Panc1 (cell line): Measurements from ENCODE around the gene LLGL2. TPM values are rescaled to one million over a fixed set of nuclear protein-coding genes. Genes with fewer than 3 reads are reported as not detected.
A peak's percentile ranks its signal among the peaks of the same experiment; 100 is the strongest.

ENCODE experiments used
- ATAC-seq: fragments of 200-7000 bp; cut with Tn5 transposase; 2 replicates; pipeline ENCODE4 v1.9.1; 2020; ENCODE audit warnings: mild to moderate bottlenecking, moderate library complexity
- BruUV-seq: library from RNA; stranded (reverse); fragments of 400-500 nt; replicated peaks from 2 replicates; lab custom pipeline; 2021; lab: Mats Ljungman, UMichigan
- CTCF ChIA-PET: fragments of 300-600 bp; sonication (Branson Sonifier 250); formaldehyde crosslinking; loops from one replicate; lab custom pipeline; 2022; ENCODE audit warnings: antibody characterized with exemption; lab: Charles Lee
- POLR2A ChIA-PET: fragments of 300-600 bp; sonication (Branson Sonifier 250); formaldehyde crosslinking; loops from one replicate; lab custom pipeline; 2022; ENCODE audit warnings: antibody characterized with exemption; lab: Charles Lee
- DNase-seq: peaks from one replicate; pipeline ENCODE4 v3.0.0-alpha.2; 2010; ENCODE audit warnings: low read depth, low spot score
- H3K27ac ChIP-seq: 2 replicates; pipeline ENCODE4 v1.5.1; 2011; ENCODE audit warnings: mild to moderate bottlenecking, low read length, inconsistent platforms
- H3K27me3 ChIP-seq: fragments of 200-500 bp; sonication (Bioruptor generic); 2 replicates; pipeline ENCODE4 v1.6.0; 2014; ENCODE audit warnings: low read length, inconsistent platforms; ENCODE audit not compliant: control insufficient read depth, insufficient read depth
- H3K36me3 ChIP-seq: fragments of 200-500 bp; sonication (Bioruptor generic); 2 replicates; pipeline ENCODE4 v1.5.1; 2014; ENCODE audit warnings: inconsistent platforms, mild to moderate bottlenecking, low read length, moderate library complexity; ENCODE audit not compliant: control insufficient read depth, insufficient read depth
- H3K4me1 ChIP-seq: 2 replicates; pipeline ENCODE4 v1.5.1; 2011; ENCODE audit warnings: inconsistent platforms, mild to moderate bottlenecking, low read length, moderate library complexity; ENCODE audit not compliant: control insufficient read depth, insufficient read depth
- H3K4me3 ChIP-seq, 2 experiments: 2 replicates each; pipeline ENCODE4 v1.5.1; 2011 to 2012; ENCODE audit warnings: low read depth in 2 of 2, low read length in 2 of 2, mild to moderate bottlenecking in 2 of 2, inconsistent platforms in 1 of 2, moderate library complexity in 1 of 2
- H3K9me3 ChIP-seq: fragments of 200-500 bp; sonication (Bioruptor generic); 2 replicates; pipeline ENCODE4 v1.5.1; 2014; ENCODE audit warnings: low read depth, mild to moderate bottlenecking, inconsistent platforms, low read length, moderate library complexity; ENCODE audit not compliant: control insufficient read depth, insufficient read depth
- CTCF ChIP-seq: fragments of 450-650 bp; IDR thresholded peaks from 2 replicates; pipeline ENCODE4 v1.5.1; 2017; ENCODE audit warnings: mild to moderate bottlenecking
- POLR2AphosphoS5 ChIP-seq: IDR thresholded peaks from 2 replicates; pipeline ENCODE4 v1.6.1; 2012; ENCODE audit warnings: mild to moderate bottlenecking, low read depth, low read length, moderate library complexity
- REST ChIP-seq, 2 experiments: IDR thresholded peaks; 2 replicates each; pipeline ENCODE4 v1.6.1; 2011 to 2012; ENCODE audit warnings: low read depth in 2 of 2, control low read depth in 1 of 2, low read length in 1 of 2, mild to moderate bottlenecking in 1 of 2, moderate library complexity in 1 of 2; ENCODE audit not compliant: insufficient read depth in 1 of 2
- SIN3A ChIP-seq: IDR thresholded peaks from 2 replicates; pipeline ENCODE4 v1.6.1; 2012; ENCODE audit warnings: low read depth, mild to moderate bottlenecking, low read length, moderate library complexity, borderline replicate concordance; ENCODE audit not compliant: insufficient read depth
- TCF7L2 ChIP-seq: IDR thresholded peaks from 2 replicates; pipeline ENCODE4 v1.6.1; 2011; ENCODE audit warnings: mild to moderate bottlenecking, low read depth, low read length, inconsistent platforms
- in situ Hi-C: cut with HindIII; loops from 2 replicates; pipeline ENCODE4 v1.10.0; 2016; ENCODE audit warnings: low sequenced_read_pairs, low pct_unique_long_range_greater_than_20kb
- intact Hi-C: fragments of 100-400 bp; cut with micrococcal nuclease; formaldehyde crosslinking; loops from one replicate; pipeline ENCODE4 v1.10.0; 2022; ENCODE audit not compliant: unreplicated experiment
- total RNA-seq: library from RNA; stranded (reverse); gene quantifications from one replicate; pipeline ENCODE4 v1.2.1, GENCODE V29; 2021; ENCODE audit not compliant: unreplicated experiment

LLGL2 gene
- total RNA-seq, 1 experiment from 2014 or later: 201 TPM

- peak overlapping the region; percentile 81 for H3K27ac ChIP-seq
- H3K4me1 ChIP-seq: peaks cover 57% of the 10 kb centered on the region
- H3K36me3 ChIP-seq: no peaks in the 10 kb centered on the region
- BruUV-seq: no TSS peak
- POLR2A ChIA-PET: no interaction called here
- TF ChIP-seq CTCF: no peak
- no peak for TF ChIP-seq SIN3A
- TF ChIP-seq REST (IDR thresholded peaks at IDR 0.05; ENCODE audit: insufficient read depth in 1 of 2, low read depth in 2 of 2, low read length in 1 of 2): no peak
- no peak for TF ChIP-seq TCF7L2
- no peak for TF ChIP-seq POLR2AphosphoS5
- no peak for DNase-seq
- intact Hi-C loops (no loop called here), in situ Hi-C loops (no loop called here)
- CTCF ChIA-PET: interaction anchor here (0.6 to 0.7 kb wide), 2 partner anchors 65 to 141 kb away, joined by 4 to 17 read pairs; no protein-coding TSS in a partner anchor
- H3K27me3 ChIP-seq: no peaks in the 10 kb centered on the region
- no peak overlapping the region for H3K4me3 ChIP-seq
- no peak for ATAC-seq
- no peaks in the 10 kb centered on the region for H3K9me3 ChIP-seq
These were observed 38.7 kb downstream of the LLGL2 start for GRCh38 chr17:75564195-75564594.

GRCh38 chr17:75565066-75565465, 39.6 kb downstream of the LLGL2 start:
- TF ChIP-seq CTCF (no peak), TCF7L2 (no peak), SIN3A (no peak), POLR2AphosphoS5 (0 out of 2 replicates have a peak, but pooled peaks have one; percentile 26), REST (IDR thresholded peaks at IDR 0.05; ENCODE audit: insufficient read depth in 1 of 2, low read depth in 2 of 2, low read length in 1 of 2) (no peak)
- H3K4me3 ChIP-seq: no peak overlapping the region
- BruUV-seq: no TSS peak
- ChIA-PET POLR2A (no interaction called here), CTCF (interaction anchor here (0.6 to 1.3 kb wide), 2 partner anchors 40 to 142 kb away, joined by 4 to 6 read pairs; partner anchors contain the start of gene LLGL2)
- H3K27ac ChIP-seq: peak overlapping the region; percentile 71
- in situ Hi-C loops (no loop called here), intact Hi-C loops (no loop called here)
- peak; percentile 84 for ATAC-seq
- no peaks in the 10 kb centered on the region for H3K9me3 ChIP-seq
- H3K27me3 ChIP-seq: no peaks in the 10 kb centered on the region
- no peak for DNase-seq
- no peaks in the 10 kb centered on the region for H3K36me3 ChIP-seq
- peaks cover 48% of the 10 kb centered on the region for H3K4me1 ChIP-seq
